Gastrocnemius medialis (tissue), 4 donors: ENCODE results near the gene SFXN3.

Source experiments
- CTCF ChIP-seq, 5 experiments: fragments of 450-650 bp in 3 of 5; fragments of 200-600 bp in 2 of 5; sonication (generic) in 2 of 5; IDR thresholded peaks in 4 of 5; conservative IDR thresholded peaks in 1 of 5; 1 replicate in 4 of 5; 2 replicates in 1 of 5; pipeline ENCODE4 v1.5.1; 2016 to 2019; ENCODE audit warnings: antibody characterized with exemption in 5 of 5, mild to moderate bottlenecking in 3 of 5, moderate library complexity in 3 of 5
- POLR2A ChIP-seq, 2 donors: fragments of 450-650 bp; IDR thresholded peaks; one replicate each; pipeline ENCODE4 v1.6.1; 2017; ENCODE audit warnings: antibody characterized with exemption in 2 of 2, mild to moderate bottlenecking in 2 of 2, moderate library complexity in 2 of 2

GRCh38 chr10:101047268-101047667 is 16.2 kb downstream of the SFXN3 start:
- TF ChIP-seq CTCF (IDR thresholded peaks at IDR 0.05 in 4 of 5, conservative IDR thresholded peaks at IDR 0.05 in 1 of 5): no peak
- TF ChIP-seq POLR2A (IDR thresholded peaks at IDR 0.05): no peak
